Activated T-cell treated with anti-CD3 and anti-CD28 coated beads, Interleukin-2, amount 50 U/mL, for 1 hour (primary cell): ENCODE results near the gene LGALS3.
A peak's percentile ranks its signal among the peaks of the same experiment; 100 is the strongest.
"Not testable (repeated sequence)": the region's sequence is repeated elsewhere in the genome, so short reads cannot be mapped to it uniquely, and the experiment has no call there.

Experiments
- DNase-seq: peaks from one replicate; pipeline ENCODE4 v3.0.0-alpha.2; 2020

LGALS3 gene

DNA sequence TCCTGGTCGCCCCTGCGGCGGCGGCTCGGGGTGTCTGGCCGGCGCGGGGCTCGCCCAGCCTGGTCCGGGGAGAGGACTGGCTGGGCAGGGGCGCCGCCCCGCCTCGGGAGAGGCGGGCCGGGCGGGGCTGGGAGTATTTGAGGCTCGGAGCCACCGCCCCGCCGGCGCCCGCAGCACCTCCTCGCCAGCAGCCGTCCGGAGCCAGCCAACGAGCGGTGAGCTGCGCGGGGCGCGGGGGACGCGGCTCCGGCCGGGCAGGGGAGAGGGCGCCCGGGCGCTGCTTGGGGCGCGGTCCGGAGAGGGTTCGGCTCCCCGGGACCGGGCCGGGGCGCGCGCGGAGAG lies at the start of gene LGALS3:
LGALS3 (plus strand) TSS at position 167 of the 342 bp plus-strand sequence. CDS start 8,122 bp downstream, outside the sequence.
- DNase-seq = peak; percentile 51

GRCh38 chr14:55079961-55080360 lies 49.1 kb upstream of the LGALS3 start:
- not testable (repeated sequence) for DNase-seq

GRCh38 chr14:55084401-55085059 lies 44.5 kb upstream of the LGALS3 start:
- DNase-seq = no peak

GRCh38 chr14:55085060-55085660 lies 43.9 kb upstream of the LGALS3 start:
- no peak for DNase-seq

GRCh38 chr14:55086938-55087337 lies 42.1 kb upstream of the LGALS3 start:
- no peak for DNase-seq

- no peak for DNase-seq
These were observed 40.7 kb upstream of the LGALS3 start for GRCh38 chr14:55088356-55088755.

DNA sequence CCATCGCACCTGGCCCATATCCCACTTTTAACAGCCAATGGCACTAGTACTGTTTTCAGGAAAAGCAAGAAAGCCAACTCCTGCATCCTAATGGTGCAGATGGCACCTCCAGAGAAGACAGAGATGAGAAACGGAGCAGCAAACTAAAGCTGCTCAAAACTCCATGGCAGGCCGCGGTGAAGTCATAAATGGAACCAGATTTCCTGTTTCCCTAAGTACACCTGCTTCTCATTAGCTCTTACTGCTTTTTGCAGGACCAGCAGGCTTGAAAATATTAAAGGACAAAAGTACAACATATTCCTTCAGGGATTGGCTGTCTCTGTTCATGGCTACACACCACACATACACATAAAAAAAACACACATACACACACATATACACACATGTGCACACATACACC lies 36.7 kb upstream of the LGALS3 start:
- no peak for DNase-seq

DNA sequence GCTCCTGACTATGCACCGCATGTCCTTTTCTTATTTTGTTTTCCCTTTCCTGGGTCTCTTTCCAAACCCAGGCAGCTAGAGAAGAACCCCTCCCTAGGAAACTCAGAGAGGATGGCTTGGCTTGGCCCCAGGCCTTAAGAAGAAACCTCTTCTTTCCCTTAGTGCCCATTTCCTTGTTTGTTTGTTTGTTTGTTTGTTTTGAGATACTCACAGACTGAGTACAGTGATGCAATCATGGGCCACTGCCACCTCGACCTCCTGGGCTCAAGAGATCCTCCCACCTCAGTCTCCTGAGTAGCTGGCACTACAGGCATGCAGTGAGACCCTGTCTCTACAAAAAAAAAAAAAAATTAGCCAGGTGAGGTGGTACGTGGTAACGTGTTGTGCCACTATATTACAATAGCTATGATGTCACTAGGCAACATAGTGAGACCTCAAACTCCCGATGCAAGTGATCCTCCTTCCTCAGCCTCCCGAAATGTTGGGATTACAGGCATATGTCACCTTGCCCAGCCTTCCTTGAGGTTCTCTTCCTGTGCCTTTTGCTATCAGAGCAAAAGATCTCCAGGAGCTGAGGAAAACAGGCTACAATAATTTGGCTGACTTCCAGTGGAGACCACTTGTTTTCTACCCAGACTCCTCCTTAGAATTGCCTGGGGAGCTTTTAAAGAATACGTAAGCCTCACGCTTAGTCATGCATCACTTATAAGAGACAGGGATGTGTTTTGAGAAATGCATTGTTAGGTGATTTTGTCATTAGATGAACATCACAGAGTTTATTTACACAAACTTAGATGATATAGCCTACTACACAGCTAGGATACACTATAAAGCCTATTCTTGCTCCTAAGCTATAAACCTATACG lies 34.5 kb upstream of the LGALS3 start:
- no peak for DNase-seq

GRCh38 chr14:55097881-55098560 lies 31.0 kb upstream of the LGALS3 start:
- DNase-seq = no peak

DNA sequence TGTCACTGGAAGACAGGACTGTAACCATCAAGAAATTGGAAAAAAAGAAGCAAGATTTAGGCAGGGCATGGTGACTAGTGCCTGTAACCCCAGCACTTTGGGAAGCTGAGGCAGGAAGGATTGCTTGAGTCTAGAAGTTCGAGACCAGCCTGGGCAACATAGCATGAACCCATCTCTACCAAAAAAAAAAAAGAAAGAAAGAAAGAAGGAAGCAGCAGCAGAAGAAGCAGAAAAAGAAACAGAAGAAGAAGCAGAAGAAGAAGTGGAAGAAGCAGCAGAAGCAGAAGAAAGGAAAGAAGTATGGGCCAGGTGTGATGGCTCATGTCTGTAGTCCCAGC lies 30.5 kb upstream of the LGALS3 start:
- DNase-seq = no peak

DNA sequence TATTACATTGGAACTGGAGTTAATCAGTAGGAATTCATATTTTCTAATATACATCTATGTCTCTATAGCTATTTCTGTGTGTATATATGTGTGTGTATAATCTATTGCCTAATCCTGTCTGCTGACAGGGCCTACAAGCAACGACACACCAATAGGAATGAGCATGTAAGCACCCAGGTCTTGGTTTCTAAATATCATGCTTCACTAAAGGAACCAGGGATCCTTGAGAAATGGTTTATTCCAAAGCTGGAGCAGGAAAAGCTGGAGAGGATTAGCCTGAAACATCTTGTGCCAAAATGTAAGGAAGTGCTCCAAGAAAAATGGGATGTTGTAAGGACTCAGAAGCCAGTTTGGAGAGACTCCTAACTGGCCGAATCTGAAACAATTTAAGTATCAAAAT lies 29.3 kb upstream of the LGALS3 start:
- DNase-seq = no peak

- DNase-seq = no peak
These were observed 27.4 kb upstream of the LGALS3 start for GRCh38 chr14:55101698-55102097.

GRCh38 chr14:55102141-55102621 lies 26.9 kb upstream of the LGALS3 start:
- peak; percentile 27 for DNase-seq

DNA sequence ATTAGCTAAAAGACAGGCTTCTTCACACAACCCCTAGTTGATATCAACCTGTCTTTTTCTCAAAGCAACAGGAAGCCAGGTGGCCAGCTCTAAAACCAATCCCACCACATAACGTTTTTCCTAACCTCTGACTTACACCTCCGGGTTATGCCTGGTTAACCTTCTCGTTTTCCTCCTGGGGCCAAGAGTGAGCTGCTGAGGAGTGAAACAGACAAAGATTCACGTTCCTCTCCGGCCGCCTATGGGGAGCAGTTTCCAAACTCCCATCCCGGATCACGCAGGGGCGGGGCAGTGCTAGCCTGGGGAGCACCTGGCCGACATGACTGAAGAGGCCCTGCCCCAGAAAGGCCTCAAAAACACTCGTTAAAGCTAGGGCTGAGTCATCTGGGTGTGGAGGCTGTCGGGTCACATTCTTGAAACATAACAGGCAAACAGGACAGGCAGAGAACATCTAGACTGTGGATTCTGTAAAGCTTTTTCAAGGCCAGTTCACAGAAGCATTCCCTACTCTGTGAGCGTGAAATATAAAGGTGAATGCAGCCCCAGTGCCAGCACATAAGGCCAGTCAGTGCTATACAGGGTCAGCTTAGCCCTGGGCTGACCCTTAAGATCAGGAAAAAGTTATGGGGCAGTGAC lies 25.9 kb upstream of the LGALS3 start:
- peak; percentile 65 for DNase-seq

DNA sequence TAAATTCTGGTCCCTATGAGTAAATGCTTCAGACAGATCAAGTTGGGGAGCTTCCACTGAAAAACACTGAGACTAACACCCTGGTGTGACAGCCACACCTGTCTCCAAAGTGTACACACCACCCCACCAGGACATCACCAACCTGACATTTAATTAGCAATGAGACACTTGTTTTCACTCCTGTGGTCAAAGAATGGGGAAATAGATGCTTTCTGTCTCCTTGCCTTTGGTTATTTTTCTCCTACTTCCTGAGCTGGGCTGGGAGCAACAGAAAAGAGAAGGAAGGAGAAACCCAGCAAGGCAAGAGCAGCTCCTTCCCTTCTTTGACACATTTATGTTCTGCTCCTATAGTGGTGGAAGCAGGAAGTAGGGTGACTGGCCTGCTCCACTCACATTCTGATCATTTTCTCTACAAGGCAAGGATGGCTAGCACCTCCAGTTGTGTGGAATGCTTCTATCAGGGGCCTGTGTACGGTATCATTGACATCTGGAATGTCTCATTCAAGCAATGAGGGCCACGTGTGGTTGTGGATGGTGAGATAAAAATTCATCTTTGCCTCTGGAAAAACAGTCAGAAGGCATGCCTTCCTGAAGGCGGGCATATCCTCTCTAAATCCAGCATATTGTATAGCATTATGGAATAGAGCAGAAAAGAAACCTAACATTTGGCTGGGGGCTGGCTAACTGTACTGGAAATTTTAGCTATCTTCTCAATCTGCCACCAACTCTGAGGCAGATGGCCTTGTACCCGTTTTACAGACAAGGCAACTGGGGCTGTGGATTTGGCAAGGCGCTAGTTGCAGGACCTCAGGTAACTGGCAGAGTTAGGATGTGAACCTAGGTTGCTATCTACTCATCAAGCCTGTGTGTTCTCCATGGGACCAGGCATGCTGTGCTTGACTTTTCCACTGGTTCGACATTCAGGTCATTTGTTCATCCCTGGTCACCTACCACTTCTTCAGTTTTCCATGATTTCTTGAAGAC lies 24.8 kb upstream of the LGALS3 start:
- no peak for DNase-seq

DNA sequence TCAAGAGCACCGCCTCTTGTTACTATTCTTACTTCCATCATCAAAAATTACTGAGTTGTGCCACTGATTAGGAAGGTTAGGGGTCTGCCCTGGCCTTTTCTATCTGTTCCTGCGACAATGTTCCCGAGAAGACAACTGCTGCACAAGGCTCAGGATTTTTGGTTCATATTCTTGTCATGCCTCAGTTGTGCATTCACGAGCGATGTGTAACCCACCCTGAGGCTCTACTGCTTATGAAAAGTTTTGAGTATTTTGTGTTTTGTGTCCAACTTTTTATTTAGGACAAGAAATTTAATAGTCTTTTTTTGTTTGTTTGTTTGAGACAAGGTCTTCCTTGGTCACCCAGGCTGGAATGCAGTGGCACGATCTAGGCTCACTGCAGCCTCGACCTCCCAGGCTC lies 23.1 kb upstream of the LGALS3 start:
- no peak for DNase-seq

DNA sequence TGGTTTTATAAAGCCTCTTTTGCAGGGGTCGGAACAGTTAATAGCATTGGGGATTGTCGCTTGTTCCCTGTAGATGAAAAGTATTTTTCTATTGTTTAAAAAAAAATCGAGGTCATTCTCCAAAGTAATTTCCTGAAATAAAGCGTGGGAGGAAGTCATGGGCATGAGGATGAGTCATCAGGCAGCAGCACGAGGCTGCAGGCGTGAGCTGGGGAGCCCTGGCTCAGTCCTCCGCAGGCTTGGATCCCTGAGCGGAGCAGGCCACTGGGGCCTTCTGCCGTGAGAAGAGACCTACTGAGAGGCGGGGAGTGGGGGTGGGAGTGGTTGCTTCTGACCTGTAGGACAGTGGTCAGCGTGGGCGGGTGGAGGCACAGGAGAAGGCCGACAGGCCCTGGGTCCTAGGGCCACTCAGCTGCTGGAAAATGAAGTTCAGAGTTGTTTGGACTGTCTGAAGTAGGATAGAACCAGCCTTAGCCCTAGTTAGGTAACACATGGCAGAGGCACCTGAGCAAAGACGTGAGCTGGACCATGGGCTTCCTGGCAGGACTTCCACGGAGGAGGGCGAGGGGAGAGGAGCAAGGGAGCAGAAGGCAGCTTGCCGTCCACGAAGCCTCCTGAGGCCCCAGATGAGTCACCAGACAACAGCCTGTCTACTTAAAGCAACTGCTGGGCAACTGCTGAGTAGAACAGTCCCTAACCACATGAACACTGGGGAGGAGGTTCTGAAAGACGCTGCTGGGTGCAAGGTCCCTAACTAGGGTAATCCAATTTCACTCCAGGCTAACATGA lies 21.1 kb upstream of the LGALS3 start:
- DNase-seq = peak; percentile 34

DNA sequence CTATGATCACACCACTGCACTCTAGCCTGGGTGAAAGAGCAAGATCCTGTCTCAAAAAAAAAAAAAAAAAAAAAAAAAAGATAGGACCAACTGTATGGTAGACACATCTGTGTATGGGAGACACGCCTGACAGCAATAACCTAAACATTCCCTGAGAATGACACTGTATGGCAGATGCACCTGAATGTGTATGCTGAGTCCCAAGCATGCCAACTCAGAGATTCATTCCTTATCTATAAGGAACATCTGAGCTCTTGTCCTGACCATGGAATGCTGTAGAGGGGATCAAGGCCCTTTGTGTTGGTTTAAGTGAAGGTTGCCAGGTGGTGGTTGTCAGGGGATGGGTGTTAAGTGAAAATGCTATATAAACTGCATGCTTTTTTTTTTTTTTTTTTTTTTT lies 19.2 kb upstream of the LGALS3 start:
- DNase-seq = no peak

GRCh38 chr14:55111122-55111708 lies 17.8 kb upstream of the LGALS3 start:
- DNase-seq = no peak

GRCh38 chr14:55114720-55115119 lies 14.3 kb upstream of the LGALS3 start:
- DNase-seq = no peak
